Kidney (tissue), 14 donors: Measurements from ENCODE around the gene TP53AIP1. TPM values are rescaled to one million over a fixed set of nuclear protein-coding genes. Genes with fewer than 3 reads are reported as not detected.

Source experiments
- DNase-seq, 5 donors: peaks; one replicate each; pipeline ENCODE4 v3.0.0-alpha.2; 2013 to 2020
- FAIRE-seq: peaks from 2 replicates; lab custom pipeline; 2012; peaks lifted over from hg19 to GRCh38; lab: Jason Lieb, UNC
- H3K27ac ChIP-seq, 2 donors: one replicate each; pipeline ENCODE4 v1.7.0; 2013; ENCODE audit warnings: low read depth in 2 of 2, low read length in 2 of 2, inconsistent platforms in 1 of 2
- H3K27me3 ChIP-seq: one replicate; pipeline ENCODE4 v1.7.1; 2013; ENCODE audit warnings: low read length, inconsistent platforms; ENCODE audit not compliant: control insufficient read depth, insufficient read depth
- H3K36me3 ChIP-seq, 3 donors: one replicate each; pipeline versions ENCODE4 v1.7.0 to v1.7.1; 2013; ENCODE audit warnings: low read length in 3 of 3, control low read depth in 1 of 3, inconsistent platforms in 1 of 3; ENCODE audit not compliant: insufficient read depth in 3 of 3, control insufficient read depth in 2 of 3
- H3K4me1 ChIP-seq, 3 donors: one replicate each; pipeline versions ENCODE4 v1.7.0 to v1.7.1; 2013; ENCODE audit warnings: low read length in 3 of 3, inconsistent platforms in 1 of 3, low read depth in 1 of 3; ENCODE audit not compliant: control insufficient read depth in 2 of 3, insufficient read depth in 2 of 3
- H3K4me3 ChIP-seq, 3 donors: one replicate each; pipeline versions ENCODE4 v1.7.0 to v1.8.1; 2013; ENCODE audit warnings: low read length in 3 of 3, control low read depth in 1 of 3, inconsistent platforms in 1 of 3
- H3K9ac ChIP-seq, 3 donors: one replicate each; pipeline versions ENCODE4 v1.7.0 to v1.7.1; 2013; ENCODE audit warnings: low read length in 3 of 3, control low read depth in 1 of 3, inconsistent platforms in 1 of 3
- H3K9me3 ChIP-seq, 3 donors: one replicate each; pipeline versions ENCODE4 v1.7.0 to v1.7.1; 2013; ENCODE audit warnings: low read length in 3 of 3, control low read depth in 1 of 3, inconsistent platforms in 1 of 3; ENCODE audit not compliant: control insufficient read depth in 2 of 3, insufficient read depth in 1 of 3
- intact Hi-C: fragments of 100-400 bp; cut with DNase I; formaldehyde crosslinking; loops from one replicate; pipeline ENCODE4 v1.11.1; 2022
- polyA plus RNA-seq: library from polyadenylated mRNA; stranded (reverse); fragments of 350-450 nt; fragmentation: Illumina TruSeq; extraction: RNeasy Lipid Tissue Mini Kit (QIAGEN cat#74804); gene quantifications from one replicate; pipeline ENCODE4 v1.2.3, GENCODE V29; 2014; ENCODE audit warnings: low read depth, low replicate concordance; ENCODE audit not compliant: insufficient read depth
- total RNA-seq: library from RNA; stranded (reverse); fragmentation: NEBNext Ultra II Directional; extraction: Animal tissue kit (Norgen Biotek cat#: 25700); gene quantifications from one replicate; pipeline ENCODE4 v1.2.1, GENCODE V29; 2021
- TF ChIP-seq, protein P1 (sequence below): IDR thresholded peaks from 3 replicates; pipeline ENCODE4 v1.5.1; 2012; ENCODE audit warnings: mild to moderate bottlenecking, moderate library complexity, borderline replicate concordance; ENCODE audit not compliant: insufficient read depth; ENCODE audit errors: extremely low read depth
- donor health status: control.
- donor health status: control.
- donor health status: control.
- donor health status: control.
- donor health status: control.
- donor health status: DM: yes; HTN: yes; CAD: no.
- donor health status: Normal renal cell carcinoma (clear cell type).

TP53AIP1 gene
- total and polyA plus RNA-seq, 2 donors from 2014 or later: 0.82 to 5.3 TPM

DNA sequence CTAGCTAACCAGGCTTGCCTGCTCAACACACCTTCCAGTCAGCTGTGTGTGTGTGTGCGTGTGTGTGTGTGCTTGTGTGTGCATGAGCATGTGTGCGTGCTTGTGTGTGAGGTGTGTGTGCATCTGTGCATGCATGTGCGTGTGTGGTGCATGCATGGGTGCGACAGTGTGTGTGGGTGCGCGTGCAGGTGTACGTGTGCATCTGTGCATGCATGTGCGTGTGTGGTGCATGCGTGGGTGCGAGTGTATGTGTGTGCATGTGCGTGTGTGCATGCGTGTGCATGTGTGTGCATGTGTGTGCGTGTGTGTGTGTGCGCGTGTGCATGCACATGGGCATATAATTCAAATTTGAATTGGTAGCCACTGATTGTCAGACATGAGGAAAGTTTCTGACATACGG lies 10.5 kb upstream of the TP53AIP1 start:
- no peak overlapping the region for H3K9ac ChIP-seq
- DNase-seq (no peak), FAIRE-seq (no peak)
- TF ChIP-seq, protein P1, sequence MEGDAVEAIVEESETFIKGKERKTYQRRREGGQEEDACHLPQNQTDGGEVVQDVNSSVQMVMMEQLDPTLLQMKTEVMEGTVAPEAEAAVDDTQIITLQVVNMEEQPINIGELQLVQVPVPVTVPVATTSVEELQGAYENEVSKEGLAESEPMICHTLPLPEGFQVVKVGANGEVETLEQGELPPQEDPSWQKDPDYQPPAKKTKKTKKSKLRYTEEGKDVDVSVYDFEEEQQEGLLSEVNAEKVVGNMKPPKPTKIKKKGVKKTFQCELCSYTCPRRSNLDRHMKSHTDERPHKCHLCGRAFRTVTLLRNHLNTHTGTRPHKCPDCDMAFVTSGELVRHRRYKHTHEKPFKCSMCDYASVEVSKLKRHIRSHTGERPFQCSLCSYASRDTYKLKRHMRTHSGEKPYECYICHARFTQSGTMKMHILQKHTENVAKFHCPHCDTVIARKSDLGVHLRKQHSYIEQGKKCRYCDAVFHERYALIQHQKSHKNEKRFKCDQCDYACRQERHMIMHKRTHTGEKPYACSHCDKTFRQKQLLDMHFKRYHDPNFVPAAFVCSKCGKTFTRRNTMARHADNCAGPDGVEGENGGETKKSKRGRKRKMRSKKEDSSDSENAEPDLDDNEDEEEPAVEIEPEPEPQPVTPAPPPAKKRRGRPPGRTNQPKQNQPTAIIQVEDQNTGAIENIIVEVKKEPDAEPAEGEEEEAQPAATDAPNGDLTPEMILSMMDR: no peak
- H3K27ac ChIP-seq: no peak overlapping the region
- H3K9me3 ChIP-seq: no peaks in the 10 kb centered on the region
- intact Hi-C loops: no loop called here
- no peak overlapping the region for H3K4me3 ChIP-seq
- H3K4me1 ChIP-seq: no peaks in the 10 kb centered on the region
- no peaks in the 10 kb centered on the region for H3K36me3 ChIP-seq
- H3K27me3 ChIP-seq: no peaks in the 10 kb centered on the region

DNA sequence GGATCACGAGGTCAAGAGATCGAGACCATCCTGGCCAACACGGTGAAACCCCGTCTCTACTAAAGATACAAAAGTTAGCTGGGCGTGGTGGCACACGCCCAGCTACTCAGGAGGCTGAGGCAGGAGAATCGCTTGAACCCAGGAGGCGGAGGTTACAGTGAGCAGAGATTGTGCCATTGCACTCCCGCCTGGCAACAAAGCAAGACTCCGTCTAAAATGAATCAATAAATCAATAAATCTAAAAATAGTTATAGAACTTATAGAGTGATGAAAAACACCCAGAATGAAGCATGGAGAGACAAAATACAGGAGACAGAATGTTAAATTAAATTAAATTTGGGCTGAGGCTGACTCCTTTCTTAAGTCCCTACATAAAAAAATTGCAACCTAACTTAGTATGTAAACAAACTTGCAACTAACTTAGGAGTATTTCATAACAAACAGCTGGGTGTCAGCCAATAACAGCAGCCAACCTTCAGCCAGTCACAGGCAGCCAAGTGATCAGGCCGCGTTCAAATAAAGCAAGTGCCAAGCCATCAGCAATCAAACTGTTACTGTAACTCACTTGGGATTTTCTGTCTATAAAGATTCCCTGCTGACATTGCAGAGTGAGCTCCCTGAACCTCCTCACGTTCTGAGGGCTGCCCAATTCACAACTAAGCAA lies 7.3 kb upstream of the TP53AIP1 start:
- no peak overlapping the region for H3K4me3 ChIP-seq
- no peak for FAIRE-seq
- no peaks in the 10 kb centered on the region for H3K27me3 ChIP-seq
- H3K9me3 ChIP-seq: no peaks in the 10 kb centered on the region
- intact Hi-C loops: no loop called here
- no peaks in the 10 kb centered on the region for H3K36me3 ChIP-seq
- H3K9ac ChIP-seq: no peak overlapping the region
- H3K4me1 ChIP-seq: peaks cover 0 to 5% (median 0%) of the 10 kb centered on the region in 3 donors
- TF ChIP-seq, protein P1: no peak
- DNase-seq: peak in 1 of 5 donors; percentile 1
- H3K27ac ChIP-seq: no peak overlapping the region

DNA sequence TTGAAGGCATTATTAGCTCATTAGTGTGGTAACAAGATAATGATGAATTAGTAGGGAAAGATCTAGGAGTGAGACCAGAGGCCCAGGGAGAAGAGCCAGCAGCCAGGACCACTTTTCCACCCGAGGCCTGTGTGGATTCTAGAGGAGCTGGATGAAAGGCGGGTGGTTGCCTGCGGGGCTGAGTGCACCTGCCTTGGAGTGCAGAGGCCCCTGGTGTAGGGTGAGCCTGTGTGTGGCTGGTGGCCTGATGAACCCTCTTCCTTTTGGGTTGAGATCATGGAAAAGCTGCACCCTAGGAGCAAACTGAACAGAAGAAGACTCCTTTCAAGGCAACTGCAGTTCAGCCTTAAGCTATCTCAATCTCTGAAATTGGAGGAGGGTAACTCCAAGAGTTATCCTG lies 5.9 kb upstream of the TP53AIP1 start:
- FAIRE-seq (no peak), DNase-seq (peak in 2 of 5 donors; percentile 41 to 44)
- intact Hi-C loops: no loop called here
- TF ChIP-seq, protein P1: no peak
- Histone ChIP-seq H3K4me1 (peaks cover 0 to 5% (median 0%) of the 10 kb centered on the region in 3 donors), H3K36me3 (no peaks in the 10 kb centered on the region), H3K9me3 (no peaks in the 10 kb centered on the region), H3K4me3 (no peak overlapping the region), H3K9ac (no peak overlapping the region), H3K27ac (no peak overlapping the region), H3K27me3 (no peaks in the 10 kb centered on the region)
